ENCODE results near the gene ATP8B3.

DNA sequence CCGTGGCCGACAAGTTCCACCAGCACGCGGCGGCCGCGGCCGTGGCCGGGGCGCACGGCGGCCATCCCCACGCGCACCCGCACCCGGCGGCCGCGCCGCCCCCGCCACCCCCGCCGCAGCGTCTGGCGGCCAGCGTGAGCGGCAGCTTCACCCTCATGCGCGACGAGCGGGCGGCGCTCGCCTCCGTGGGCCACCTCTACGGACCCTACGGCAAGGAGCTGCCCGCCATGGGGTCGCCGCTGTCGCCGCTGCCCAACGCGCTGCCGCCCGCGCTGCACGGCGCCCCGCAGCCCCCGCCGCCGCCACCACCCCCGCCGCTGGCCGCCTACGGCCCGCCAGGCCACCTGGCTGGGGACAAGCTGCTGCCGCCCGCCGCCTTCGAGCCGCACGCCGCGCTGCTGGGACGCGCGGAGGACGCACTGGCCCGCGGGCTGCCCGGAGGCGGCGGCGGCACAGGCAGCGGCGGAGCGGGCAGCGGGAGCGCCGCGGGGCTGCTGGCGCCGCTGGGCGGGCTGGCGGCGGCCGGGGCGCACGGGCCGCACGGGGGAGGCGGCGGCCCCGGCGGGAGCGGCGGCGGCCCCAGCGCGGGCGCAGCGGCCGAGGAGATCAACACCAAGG lies 57.9 kb downstream of the ATP8B3 start:
- TF ChIP-seq, protein P1, sequence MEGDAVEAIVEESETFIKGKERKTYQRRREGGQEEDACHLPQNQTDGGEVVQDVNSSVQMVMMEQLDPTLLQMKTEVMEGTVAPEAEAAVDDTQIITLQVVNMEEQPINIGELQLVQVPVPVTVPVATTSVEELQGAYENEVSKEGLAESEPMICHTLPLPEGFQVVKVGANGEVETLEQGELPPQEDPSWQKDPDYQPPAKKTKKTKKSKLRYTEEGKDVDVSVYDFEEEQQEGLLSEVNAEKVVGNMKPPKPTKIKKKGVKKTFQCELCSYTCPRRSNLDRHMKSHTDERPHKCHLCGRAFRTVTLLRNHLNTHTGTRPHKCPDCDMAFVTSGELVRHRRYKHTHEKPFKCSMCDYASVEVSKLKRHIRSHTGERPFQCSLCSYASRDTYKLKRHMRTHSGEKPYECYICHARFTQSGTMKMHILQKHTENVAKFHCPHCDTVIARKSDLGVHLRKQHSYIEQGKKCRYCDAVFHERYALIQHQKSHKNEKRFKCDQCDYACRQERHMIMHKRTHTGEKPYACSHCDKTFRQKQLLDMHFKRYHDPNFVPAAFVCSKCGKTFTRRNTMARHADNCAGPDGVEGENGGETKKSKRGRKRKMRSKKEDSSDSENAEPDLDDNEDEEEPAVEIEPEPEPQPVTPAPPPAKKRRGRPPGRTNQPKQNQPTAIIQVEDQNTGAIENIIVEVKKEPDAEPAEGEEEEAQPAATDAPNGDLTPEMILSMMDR (IDR thresholded peaks at IDR 0.05): no peak
- no peak for TF ChIP-seq POLR2A (IDR thresholded peaks at IDR 0.05)

Data from testis (tissue), 2 donors.